Measurements from ENCODE around the gene CEP164.

Gene CEP164

DNA sequence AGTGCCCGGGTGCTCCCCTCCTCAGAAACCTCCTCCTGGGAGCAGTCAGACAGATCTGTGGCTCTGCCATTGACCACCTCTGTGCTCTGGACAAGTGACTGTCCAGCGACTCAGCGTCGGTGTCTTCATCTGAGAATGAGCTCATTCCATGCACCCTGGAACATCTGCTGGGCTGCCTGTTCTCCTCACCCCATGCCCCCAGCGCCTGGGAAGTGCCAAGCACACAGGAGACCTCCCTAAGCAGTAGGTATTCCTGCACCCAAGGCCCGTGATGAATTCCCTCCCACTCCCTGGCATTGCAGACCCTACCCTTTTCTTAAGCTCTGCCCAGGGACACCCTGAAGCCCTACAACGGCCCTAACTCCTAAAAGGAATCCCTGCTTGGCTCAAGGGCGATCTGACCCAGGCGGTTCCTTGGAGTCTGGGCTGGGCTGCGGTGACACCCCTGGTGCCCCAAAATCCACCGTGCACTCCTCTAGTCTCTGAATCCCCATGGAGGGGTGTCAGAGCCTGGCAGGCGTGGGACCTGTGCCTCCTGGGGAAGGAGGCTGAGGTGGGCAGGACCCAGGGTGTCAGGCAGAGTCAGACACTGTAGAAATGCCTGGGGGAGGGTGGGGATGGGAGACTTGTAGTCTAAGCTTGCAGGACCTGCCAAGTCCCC, 92.0 kb downstream of the CEP164 start:
- in situ Hi-C loops (cut with MboI; ENCODE audit: low pct_unique_long_range_greater_than_20kb, low sequenced_read_pairs, unreplicated experiment), result loop anchor here (10.0 kb wide), 1 partner anchor 205 kb away; no protein-coding TSS in a partner anchor
- TF ChIP-seq, protein P1, sequence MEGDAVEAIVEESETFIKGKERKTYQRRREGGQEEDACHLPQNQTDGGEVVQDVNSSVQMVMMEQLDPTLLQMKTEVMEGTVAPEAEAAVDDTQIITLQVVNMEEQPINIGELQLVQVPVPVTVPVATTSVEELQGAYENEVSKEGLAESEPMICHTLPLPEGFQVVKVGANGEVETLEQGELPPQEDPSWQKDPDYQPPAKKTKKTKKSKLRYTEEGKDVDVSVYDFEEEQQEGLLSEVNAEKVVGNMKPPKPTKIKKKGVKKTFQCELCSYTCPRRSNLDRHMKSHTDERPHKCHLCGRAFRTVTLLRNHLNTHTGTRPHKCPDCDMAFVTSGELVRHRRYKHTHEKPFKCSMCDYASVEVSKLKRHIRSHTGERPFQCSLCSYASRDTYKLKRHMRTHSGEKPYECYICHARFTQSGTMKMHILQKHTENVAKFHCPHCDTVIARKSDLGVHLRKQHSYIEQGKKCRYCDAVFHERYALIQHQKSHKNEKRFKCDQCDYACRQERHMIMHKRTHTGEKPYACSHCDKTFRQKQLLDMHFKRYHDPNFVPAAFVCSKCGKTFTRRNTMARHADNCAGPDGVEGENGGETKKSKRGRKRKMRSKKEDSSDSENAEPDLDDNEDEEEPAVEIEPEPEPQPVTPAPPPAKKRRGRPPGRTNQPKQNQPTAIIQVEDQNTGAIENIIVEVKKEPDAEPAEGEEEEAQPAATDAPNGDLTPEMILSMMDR (IDR thresholded peaks at IDR 0.05; ENCODE audit: extremely low read depth, insufficient read depth, missing control alignments), result no peak
- no peak for DNase-seq (ENCODE audit: low spot score)

DNA sequence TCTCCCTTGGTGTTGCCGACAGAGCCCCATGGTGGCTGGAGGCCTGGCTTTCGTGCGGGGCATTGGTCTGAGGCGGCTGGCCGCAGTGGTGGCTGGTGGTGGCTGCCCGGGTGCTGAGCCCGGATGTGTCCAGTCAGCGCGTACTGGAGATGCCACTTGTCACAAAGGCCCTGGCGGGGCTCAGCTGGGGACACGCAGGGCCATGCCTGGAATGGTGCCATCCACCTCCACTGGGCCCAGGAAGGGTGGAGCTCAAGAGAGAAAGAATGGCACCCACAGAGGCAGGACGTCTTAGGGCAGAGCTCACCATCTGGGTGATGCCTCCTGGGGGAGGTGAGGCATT, 92.5 kb downstream of the CEP164 start:
- in situ Hi-C loops (cut with MboI; ENCODE audit: low pct_unique_long_range_greater_than_20kb, low sequenced_read_pairs, unreplicated experiment), result loop anchor here (10.0 kb wide), 1 partner anchor 205 kb away; no protein-coding TSS in a partner anchor
- DNase-seq (ENCODE audit: low spot score), result no peak
- TF ChIP-seq, protein P1 (IDR thresholded peaks at IDR 0.05; ENCODE audit: extremely low read depth, insufficient read depth, missing control alignments), result no peak

DNA sequence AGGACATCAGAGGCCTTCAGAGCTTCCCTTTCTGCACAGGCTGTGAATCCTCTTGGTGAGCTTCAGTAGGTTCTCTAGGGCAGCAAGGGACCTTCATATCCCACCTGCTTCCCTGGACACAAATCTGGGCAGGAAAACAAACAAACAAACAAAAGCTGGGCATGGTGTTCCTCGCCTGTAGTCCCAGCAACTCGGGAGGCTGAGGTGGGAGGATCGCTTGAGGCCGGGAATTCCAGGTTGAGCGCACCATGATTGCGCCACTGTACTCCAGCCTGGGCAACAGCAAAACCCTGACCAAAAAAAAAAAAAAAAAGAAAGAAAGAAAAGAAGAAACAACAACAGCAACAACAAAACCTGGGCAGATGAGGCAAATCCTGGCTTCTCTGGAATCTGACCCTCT, 92.9 kb downstream of the CEP164 start:
- in situ Hi-C loops (cut with MboI; ENCODE audit: low pct_unique_long_range_greater_than_20kb, low sequenced_read_pairs, unreplicated experiment), result loop anchor here (10.0 kb wide), 1 partner anchor 204 kb away; no protein-coding TSS in a partner anchor
- no peak for DNase-seq (ENCODE audit: low spot score)
- TF ChIP-seq, protein P1 (IDR thresholded peaks at IDR 0.05; ENCODE audit: extremely low read depth, insufficient read depth, missing control alignments), result no peak

DNA sequence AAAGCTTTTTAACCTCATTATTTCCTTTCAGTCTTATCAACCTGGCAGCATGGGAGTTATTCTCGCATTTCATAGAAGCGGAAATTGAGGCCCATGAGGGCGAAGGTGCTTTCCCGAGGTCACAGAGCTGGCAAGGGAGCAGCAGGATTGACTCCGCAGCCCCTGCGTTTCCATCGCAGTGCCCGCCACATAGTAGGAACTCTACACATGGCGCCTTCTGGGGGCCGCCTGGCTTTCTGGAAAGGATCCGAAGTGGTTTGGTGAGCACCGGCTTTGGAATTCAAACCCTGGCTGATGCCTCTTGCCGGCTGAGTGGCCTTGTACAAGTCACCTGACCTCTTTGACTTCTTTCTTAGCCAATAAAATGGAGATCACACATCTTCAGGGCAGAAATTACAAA, 93.4 kb downstream of the CEP164 start:
- TF ChIP-seq, protein P1 (IDR thresholded peaks at IDR 0.05; ENCODE audit: extremely low read depth, insufficient read depth, missing control alignments), result no peak
- in situ Hi-C loops (cut with MboI; ENCODE audit: low pct_unique_long_range_greater_than_20kb, low sequenced_read_pairs, unreplicated experiment), result loop anchor here (10.0 kb wide), 1 partner anchor 204 kb away; no protein-coding TSS in a partner anchor
- no peak for DNase-seq (ENCODE audit: low spot score)

DNA sequence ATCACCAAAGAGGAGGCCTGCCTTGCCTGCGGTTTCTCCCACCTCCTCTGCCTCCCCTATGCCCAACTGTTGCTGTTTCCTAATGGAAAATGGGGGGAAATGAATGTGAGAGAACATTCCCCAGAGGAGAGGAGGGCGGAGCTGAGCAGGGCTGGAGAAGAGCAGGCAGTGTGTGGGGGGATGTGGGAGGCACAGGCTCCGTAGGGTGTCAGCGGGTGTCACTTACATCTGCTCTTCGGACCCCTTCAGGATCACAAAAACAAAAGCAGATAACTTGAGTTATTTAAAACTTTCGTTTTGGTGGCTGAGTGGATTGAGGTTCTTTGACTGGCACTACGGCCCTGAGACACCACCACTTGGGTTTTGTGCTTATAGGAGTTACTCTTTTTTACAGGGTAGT, 93.8 kb downstream of the CEP164 start:
- no peak for DNase-seq (ENCODE audit: low spot score)
- in situ Hi-C loops (cut with MboI; ENCODE audit: low pct_unique_long_range_greater_than_20kb, low sequenced_read_pairs, unreplicated experiment), result loop anchor here (10.0 kb wide), 1 partner anchor 203 kb away; no protein-coding TSS in a partner anchor
- TF ChIP-seq, protein P1 (IDR thresholded peaks at IDR 0.05; ENCODE audit: extremely low read depth, insufficient read depth, missing control alignments), result no peak

DNA sequence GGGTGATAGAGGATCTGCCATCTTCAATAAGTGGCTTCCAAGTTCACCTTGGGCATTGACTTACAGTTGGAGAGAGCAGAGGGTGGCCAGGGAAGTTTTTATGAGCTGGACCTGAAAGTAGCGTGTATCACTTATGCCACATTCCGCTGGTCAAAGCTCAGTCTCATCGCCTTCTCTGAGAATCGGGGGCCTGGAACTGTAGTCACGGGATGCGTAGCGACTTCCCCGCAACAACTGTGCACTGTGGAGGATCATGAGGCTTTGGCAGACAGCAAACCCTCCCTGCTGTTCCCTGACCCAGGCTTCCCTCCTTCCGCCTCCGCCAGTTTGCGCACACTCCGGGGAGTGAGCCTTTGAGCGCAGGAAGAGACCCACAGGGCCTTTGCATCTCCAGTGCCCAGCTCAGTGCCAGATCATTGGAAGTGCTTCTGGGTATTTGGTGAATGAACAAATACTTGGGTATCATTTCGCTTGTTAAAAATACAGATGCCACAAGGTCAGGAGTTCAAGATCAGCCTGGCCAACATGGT, 95.5 kb downstream of the CEP164 start:
- no peak for DNase-seq (ENCODE audit: low spot score)
- in situ Hi-C loops (cut with MboI; ENCODE audit: low pct_unique_long_range_greater_than_20kb, low sequenced_read_pairs, unreplicated experiment), result loop anchor here (10.0 kb wide), 1 partner anchor 202 kb away; no protein-coding TSS in a partner anchor
- TF ChIP-seq, protein P1 (IDR thresholded peaks at IDR 0.05; ENCODE audit: extremely low read depth, insufficient read depth, missing control alignments), result no peak

All from GM13977 (cell line).